Pancreas (tissue), 10 donors: Measurements from ENCODE around the gene BAIAP3. TPM values are rescaled to one million over a fixed set of nuclear protein-coding genes. Genes with fewer than 3 reads are reported as not detected.
A peak's percentile ranks its signal among the peaks of the same experiment; 100 is the strongest.

Experiments used
- ATAC-seq, 4 donors: fragments of 200-7000 bp; cut with Tn5 transposase; one replicate each; pipeline versions ENCODE4 v1.8.0 to v1.9.1; 2020; ENCODE audit warnings: mild to moderate bottlenecking in 4 of 4, moderate library complexity in 4 of 4
- DNase-seq, 6 donors: peaks; one replicate each; pipeline ENCODE4 v3.0.0-alpha.2; 2020
- FAIRE-seq: peaks from 2 replicates; lab custom pipeline; 2012; peaks lifted over from hg19 to GRCh38; lab: Jason Lieb, UNC
- H3K27ac ChIP-seq, 4 donors: fragments of 200-600 bp; sonication (generic); 1 replicate in 3 of 4; 2 replicates in 1 of 4; pipeline versions ENCODE4 v1.5.0 to v1.8.0; 2020
- H3K27me3 ChIP-seq, 4 donors: fragments of 200-600 bp; one replicate each; pipeline ENCODE4 v1.8.0; 2021
- H3K36me3 ChIP-seq, 3 donors: fragments of 200-600 bp; sonication (generic) in 1 of 3; one replicate each; pipeline versions ENCODE4 v1.5.0 to v1.8.0; 2020 to 2021
- H3K4me1 ChIP-seq, 3 donors: fragments of 200-600 bp; one replicate each; pipeline ENCODE4 v1.8.0; 2021
- H3K4me3 ChIP-seq, 4 donors: fragments of 200-600 bp; sonication (generic) in 2 of 4; one replicate each; pipeline versions ENCODE4 v1.5.0 to v1.8.0; 2020 to 2021
- H3K9me3 ChIP-seq, 4 donors: fragments of 200-600 bp; one replicate each; pipeline ENCODE4 v1.8.0; 2021
- CTCF ChIP-seq, 4 donors: fragments of 200-600 bp; sonication (generic) in 3 of 4; IDR thresholded peaks; one replicate each; pipeline versions ENCODE4 v1.5.0 to v1.8.0; 2021; ENCODE audit warnings: antibody characterized with exemption in 4 of 4
- WGBS, 2 donors: extraction: QIAGEN DNeasy Blood & Tissue Kit; methylation state at CpG; one replicate each; pipeline ENCODE4 v1.1.7; 2013; 5-methylcytosine and 5-hydroxymethylcytosine counted together
- intact Hi-C, 3 donors: fragments of 100-400 bp; cut with DNase I; formaldehyde crosslinking; loops; one replicate each; pipeline versions ENCODE4 v1.11.1 to v1.14.2; 2022
- polyA plus RNA-seq, 2 donors: library from polyadenylated mRNA; stranded (reverse); fragments of 200-250 nt; gene quantifications; one replicate each; pipeline ENCODE4 v1.2.3, GENCODE V29; 2013
- total RNA-seq, 6 donors: library from RNA; stranded (reverse); fragmentation: NEBNext Ultra II Directional in 4 of 6; extraction: Animal tissue kit (Norgen Biotek cat#: 25700) in 4 of 6; gene quantifications; one replicate each; pipeline versions ENCODE4 v1.2.1 to v1.2.4, GENCODE V29; 2021 to 2023
- donor health status: healthy with polysubstance abuse.
- donor health status: DM: no; HTN: no; CAD: no; lungs with moderate emphysema.
- donor health status: DM: no; HTN: no; CAD: no.
- donor health status: control.
- donor health status: control.
- donor health status: Bipolar disorder and iron deficiency.
- donor health status: DM: yes; HTN: yes; CAD: no.
- donor health status: DM: no; HTN: no; CAD: no.
- donor health status: DM: no; HTN: no; CAD: no.
- donor health status: DM: yes; HTN: yes; CAD: no.

The BAIAP3 gene
- total and polyA plus RNA-seq, 8 donors: 2.1 to 110 (median 12.6) TPM

- 83 to 87% methylated on average over 36 of the region's 36 CpGs for WGBS, 2 donors
- H3K36me3 ChIP-seq: no peaks in the 10 kb centered on the region
- intact Hi-C loops: no loop called here
- no peak overlapping the region for H3K27ac ChIP-seq
- ATAC-seq (no peak), FAIRE-seq (no peak), DNase-seq (peak in 3 of 6 donors; percentile 13 to 75 (median 14))
- H3K4me3 ChIP-seq: no peak overlapping the region
- H3K4me1 ChIP-seq: peaks cover 4 to 5% (median 5%) of the 10 kb centered on the region in 3 donors
- H3K9me3 ChIP-seq: no peaks in the 10 kb centered on the region
- no peak for TF ChIP-seq CTCF (IDR thresholded peaks at IDR 0.05)
- no peaks in the 10 kb centered on the region for H3K27me3 ChIP-seq
Measured at GRCh38 chr16:1340730-1341494, 7.5 kb downstream of the BAIAP3 start.

DNA sequence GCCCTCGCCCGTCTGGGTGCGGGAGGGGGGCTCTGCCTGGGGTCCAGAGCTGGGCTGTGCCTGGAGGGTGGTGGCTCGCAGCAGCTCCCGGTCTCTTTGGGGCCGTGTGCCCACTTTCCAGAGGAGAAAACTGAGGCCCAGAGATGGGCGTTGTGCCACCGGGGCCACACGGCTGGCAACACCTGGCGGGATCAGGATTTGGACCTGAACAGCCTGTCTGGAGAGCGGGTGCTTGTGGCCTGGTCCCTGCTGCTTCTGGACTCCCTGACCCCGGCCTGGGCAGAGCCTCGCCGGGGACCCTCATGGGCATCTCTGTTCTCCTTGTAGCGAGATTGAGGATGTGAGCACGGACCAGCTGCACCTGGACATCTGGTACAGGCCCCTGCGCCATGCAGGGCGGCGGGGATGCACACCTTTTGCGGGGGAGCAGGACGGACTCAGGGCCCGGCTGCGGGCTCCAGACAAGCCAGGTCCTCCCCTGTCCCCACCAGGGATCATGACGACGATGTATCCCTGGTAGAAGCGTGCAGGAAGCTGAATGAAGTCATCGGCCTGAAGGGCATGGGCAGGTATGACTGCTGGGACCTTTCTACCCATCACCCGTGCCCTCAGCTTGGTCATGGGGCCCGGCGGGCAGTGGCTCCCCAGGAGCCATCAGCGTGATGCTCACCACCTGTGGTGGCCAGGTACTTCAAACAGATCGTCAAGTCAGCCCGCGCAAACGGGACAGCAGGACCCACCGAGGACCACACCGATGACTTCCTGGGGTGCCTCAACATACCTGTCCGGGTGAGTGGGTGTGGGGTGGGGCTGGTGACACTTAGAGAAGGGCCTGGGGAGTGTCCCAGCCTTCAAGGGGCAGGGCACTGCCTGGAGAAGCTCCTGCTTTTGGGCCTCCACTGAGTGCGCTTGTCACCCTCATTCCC lies 8.3 kb downstream of the BAIAP3 start:
- intact Hi-C loops: no loop called here
- ATAC-seq (no peak), FAIRE-seq (no peak), DNase-seq (peak in 3 of 6 donors; percentile 15 to 74 (median 51))
- no peak for TF ChIP-seq CTCF (IDR thresholded peaks at IDR 0.05)
- Histone ChIP-seq H3K4me1 (peaks cover 4 to 5% (median 5%) of the 10 kb centered on the region in 3 donors), H3K36me3 (no peaks in the 10 kb centered on the region), H3K27ac (no peak overlapping the region), H3K4me3 (no peak overlapping the region), H3K9me3 (no peaks in the 10 kb centered on the region), H3K27me3 (no peaks in the 10 kb centered on the region)
- 86 to 88% methylated on average over 35 to 39 of the region's 39 CpGs for WGBS, 2 donors

- H3K27ac ChIP-seq: no peak overlapping the region
- H3K27me3 ChIP-seq: no peaks in the 10 kb centered on the region
- peak; percentile 92 to 95 (median 93) for ATAC-seq
- FAIRE-seq: no peak
- intact Hi-C loops: no loop called here
- no peak for TF ChIP-seq CTCF (IDR thresholded peaks at IDR 0.05)
- peaks cover 4 to 5% (median 5%) of the 10 kb centered on the region in 3 donors for H3K4me1 ChIP-seq
- H3K36me3 ChIP-seq: no peaks in the 10 kb centered on the region
- peak overlapping the region in 3 of 4 donors; percentile 19 to 46 (median 31) for H3K4me3 ChIP-seq
- H3K9me3 ChIP-seq: no peaks in the 10 kb centered on the region
- WGBS, 2 donors: 3 to 4% methylated on average over 42 to 49 of the region's 49 CpGs
- DNase-seq: peak; percentile 97 to 100 (median 100)
Measured at GRCh38 chr16:1342526-1343427, 9.3 kb downstream of the BAIAP3 start.

DNA sequence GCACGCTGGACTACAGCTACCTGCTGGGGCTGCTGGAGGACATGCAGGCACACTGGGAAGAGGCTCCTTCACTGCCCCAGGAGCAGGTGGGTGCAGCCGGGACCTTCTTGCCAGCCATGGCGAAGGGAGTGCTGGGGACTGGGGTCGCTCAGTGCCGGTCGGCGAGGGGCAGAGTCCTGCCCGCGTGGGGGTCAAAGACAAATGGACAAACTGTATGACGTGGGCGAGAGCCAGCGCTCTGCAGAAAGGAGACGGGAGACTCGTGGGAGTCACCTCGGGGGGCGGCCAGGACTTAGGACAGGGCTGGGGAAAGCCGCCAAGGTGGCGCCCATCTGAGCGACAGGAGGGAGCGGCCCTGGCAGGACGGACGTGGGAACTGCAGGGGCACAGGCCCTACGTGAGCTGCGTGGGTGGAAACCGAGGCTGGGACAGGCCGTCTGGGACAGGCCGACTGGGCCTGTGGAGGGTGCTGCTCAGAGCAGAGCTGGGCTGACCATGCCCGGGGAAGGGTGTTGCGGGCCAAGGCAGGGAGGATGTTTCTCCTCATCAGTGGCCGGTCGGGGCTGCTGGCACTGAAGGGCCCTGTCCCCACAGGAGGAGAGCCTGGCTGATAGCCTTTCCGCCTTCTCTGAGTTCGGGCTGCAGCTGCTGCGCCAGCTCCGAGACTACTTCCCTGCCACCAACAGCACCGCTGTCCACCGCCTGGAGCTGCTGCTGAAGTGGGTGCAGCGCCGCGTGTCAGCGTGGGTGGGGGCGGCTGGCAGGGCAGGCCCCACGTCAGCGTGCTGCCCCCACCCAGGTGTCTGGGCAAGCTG lies 10.2 kb downstream of the BAIAP3 start:
- peak overlapping the region in 3 of 4 donors; percentile 19 to 46 (median 29) for H3K4me3 ChIP-seq
- H3K27ac ChIP-seq: no peak overlapping the region

More for the DNA sequence above, 10.2 kb downstream of the BAIAP3 start:
- WGBS, 2 donors: 39% methylated on average over 40 to 44 of the region's 44 CpGs
- Histone ChIP-seq H3K36me3 (no peaks in the 10 kb centered on the region), H3K27me3 (no peaks in the 10 kb centered on the region), H3K4me1 (peaks cover 4 to 5% (median 5%) of the 10 kb centered on the region in 3 donors), H3K9me3 (no peaks in the 10 kb centered on the region)
- no peak for TF ChIP-seq CTCF (IDR thresholded peaks at IDR 0.05)
- FAIRE-seq (no peak), DNase-seq (peak in 2 of 6 donors; percentile 48 to 70), ATAC-seq (peak in 1 of 4 donors; percentile 0)
- intact Hi-C loops: no loop called here
